ENCODE results near the gene GRM1.
"Not testable (repeated sequence)": the region's sequence is repeated elsewhere in the genome, so short reads cannot be mapped to it uniquely, and the experiment has no call there.

The GRM1 gene

DNA sequence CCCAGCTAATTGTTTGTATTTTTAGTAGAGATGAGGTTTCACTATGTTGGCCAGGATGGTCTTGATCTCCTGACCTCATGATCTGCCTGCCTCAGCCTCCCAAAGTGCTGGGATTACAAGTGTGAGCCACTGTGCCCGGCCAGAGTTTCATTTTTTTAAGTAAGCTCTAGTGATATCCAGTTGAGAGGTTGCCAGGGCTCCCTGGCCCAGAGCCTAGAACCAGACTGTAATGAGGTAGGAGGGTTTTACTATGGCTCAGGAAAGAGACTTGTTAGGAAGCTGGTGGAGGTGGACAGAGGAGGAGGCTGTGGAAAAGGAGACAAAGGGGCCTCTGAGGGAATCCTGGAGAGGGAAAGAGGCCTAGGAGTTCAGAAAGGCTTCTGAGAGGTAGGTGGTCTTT, 242.3 kb downstream of the GRM1 start:
- DNase-seq (ENCODE audit: low read depth) = not testable (repeated sequence)

DNA sequence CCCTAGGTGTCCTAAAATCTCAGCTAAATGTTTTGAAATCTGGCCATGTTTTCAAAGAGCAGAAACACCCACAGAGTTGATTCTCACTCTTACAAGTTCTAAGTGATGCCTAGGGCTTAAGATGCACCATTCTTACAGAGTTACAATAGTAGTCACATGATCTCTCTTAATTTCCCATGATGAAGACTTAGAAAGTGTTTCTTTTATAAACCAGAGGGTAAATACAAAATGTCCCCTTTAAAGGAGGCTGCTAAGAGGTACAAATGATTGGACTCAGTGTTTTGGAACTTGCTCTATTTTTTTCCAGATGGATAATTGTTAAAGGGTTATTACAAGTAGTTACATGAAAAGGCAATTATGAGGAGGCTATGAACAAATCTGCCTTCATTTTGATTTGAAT, 244.6 kb downstream of the GRM1 start:
- no peak for DNase-seq (ENCODE audit: low read depth)

DNA sequence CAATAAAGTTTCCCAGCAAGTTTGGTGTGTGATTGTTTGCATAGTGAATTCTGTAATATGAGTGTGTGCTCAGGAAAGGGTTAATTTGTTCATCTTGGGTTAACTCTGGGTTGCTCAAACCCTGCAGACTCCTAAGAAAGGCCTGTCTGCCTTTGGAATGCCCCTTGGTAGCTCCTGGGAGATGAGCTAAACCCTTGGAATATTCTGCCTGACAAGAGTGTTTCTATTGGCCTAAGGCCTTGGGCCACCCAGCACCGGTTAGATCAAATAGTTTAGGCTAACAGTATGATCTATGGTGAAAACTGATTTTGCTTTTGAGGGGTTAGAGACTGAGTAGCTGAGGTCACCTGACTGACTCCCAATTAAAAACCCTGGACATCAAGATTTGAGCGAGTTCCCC, 248.3 kb downstream of the GRM1 start:
- DNase-seq (ENCODE audit: low read depth) = no peak

DNA sequence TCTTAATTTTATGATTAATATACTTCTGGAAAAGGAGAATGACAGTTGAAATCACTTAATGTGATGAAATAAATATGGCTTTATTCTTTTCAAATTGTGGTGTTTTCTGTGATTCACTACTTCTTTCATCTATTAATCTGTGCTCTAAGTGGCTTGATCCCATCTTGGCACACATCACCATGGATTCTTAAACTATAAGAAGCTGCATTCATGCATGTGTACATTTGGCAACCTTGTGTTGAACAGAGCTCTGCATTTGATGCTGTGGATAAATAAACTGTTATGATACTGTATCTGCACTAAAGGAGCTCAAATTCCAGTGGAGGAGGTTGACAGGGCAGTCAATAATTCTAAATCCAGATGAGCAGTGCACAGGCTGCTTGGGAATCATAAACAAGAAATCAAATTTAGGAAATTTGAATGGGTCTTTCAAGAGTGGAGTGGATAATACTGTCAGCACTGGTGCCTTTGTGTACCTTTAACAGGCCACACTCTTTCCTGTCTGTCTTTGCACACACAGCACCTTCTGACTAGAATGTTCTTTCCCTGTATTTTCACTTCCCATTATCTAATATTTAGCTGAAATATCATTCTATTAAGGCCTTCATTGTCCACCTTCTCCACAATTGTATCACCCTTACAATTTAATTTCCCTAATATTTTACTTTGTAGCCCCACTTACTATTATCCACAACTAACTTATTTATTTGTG, 252.9 kb downstream of the GRM1 start:
- no peak for DNase-seq (ENCODE audit: low read depth)

DNA sequence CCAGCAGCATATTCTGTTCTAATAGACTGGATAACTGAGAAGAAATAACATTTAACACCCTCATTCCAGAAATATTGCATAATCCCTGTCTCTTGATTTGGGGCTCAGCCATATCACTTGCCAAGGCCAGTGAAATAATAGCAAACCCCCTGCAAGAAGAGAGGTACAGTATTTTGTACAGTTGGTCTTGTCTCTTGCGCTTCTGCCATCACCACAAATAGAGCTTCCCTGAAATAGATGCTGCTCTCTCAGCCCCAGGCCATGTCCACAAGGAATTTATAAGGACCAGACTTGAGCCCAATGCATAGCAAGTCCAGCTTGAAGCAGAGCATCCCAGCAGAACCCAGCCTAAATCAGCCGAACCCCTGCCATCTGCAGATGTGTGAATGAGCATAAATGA, 254.0 kb downstream of the GRM1 start:
- no peak for DNase-seq (ENCODE audit: low read depth)

DNA sequence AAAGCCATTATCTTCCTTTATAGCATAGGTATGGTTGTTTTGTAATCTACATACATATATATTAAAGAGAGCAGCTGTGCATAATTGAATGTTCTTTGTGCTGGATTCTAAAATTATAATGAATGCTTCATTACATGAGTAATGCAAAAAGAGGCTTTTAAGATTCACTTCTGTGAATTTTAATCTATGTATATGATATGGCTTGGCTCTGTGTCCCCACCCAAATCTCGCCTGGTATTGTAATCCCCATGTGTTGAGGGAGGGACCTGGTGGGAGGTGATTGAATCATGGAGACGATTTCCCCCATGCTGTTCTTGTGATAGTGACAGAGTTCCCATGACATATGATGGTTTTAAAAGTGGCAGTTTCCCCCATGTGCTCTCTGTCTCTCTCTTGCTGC, 255.4 kb downstream of the GRM1 start:
- DNase-seq (ENCODE audit: low read depth) = no peak

DNA sequence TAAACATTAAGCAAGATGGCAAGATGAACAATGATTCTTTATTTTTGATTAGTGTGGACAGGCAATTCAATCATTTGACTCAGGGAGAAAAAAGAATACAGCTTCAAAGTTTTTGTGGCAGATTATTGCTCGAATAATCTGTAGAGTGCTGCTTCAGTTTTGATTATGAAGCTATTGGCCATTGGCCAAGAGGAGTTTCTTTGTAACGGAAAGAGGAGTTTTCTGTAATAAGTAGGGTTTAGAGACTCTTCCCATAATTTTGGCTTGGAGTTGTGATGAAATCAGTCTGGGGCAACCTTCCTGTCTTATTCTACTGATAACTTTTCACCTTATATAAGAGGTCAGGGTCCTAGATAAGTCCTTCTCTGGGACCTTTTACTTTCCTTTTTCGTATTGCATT, 258.1 kb downstream of the GRM1 start:
- DNase-seq (ENCODE audit: low read depth) = no peak

DNA sequence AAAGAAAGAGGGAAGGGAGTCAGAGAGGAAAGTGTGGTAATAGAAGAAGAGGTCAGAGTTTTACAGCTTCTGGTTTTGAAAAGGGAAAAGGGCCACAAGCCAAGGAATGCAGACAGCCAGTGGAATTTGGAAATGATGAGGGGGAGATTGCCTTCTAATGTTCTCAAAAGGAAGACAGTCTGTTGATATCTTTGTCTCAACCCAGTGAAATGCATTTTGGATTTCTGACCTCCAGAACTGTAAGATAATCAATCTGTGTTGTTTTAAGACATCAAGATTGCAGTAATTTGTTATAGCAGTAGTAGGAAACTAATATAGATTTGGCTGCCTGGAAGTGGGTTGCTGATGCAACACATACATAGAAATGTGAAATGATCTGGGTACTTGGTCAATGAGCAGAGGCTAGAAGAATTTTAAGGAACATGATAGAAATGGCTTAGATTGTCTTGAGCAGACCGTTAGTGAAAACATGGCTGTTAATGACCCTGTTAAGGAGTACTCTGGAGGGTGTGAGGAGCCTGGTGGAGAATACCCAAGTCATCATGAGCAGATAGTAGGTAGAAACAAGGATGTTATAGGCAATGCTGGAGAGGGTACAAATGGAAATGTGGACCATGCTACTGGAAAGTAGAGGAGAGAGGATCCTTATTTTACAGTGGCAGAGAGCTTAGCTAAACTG, 259.0 kb downstream of the GRM1 start:
- DNase-seq (ENCODE audit: low read depth) = no peak

DNA sequence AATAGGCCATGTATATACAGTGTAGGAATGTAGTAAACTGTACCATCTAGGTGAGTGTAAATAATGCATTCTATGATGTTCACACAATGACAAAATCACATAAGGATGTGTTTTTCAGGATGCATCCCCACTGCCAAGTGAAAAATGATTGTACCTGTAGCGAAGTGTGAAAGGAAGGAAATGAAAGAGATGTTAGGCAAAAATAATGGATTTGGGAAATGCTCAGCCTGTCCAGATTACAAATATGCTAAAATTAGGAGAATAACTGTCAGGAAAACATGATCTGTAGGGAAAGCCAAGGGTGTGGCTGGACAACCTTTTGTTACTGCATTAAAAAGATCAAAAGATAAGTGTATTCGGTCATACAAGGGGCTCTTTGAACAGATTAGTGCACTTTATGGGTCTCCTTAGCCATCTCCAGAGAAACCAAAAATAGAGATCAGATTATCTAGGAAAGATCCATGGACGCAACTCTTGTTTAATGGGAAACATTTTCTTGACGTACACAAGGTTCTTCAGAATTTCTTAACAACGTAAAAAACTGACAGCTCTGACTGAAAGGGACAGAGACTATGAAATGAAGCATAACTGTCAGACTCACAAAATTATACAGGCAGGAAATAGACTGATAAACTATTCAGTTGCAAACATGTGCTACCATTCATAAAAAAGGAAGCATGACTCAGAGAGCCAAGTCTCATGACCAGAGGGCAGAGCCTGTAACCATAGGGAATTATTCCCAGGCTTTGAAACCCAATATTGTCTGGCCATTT, 261.1 kb downstream of the GRM1 start:
- no peak for DNase-seq (ENCODE audit: low read depth)

DNA sequence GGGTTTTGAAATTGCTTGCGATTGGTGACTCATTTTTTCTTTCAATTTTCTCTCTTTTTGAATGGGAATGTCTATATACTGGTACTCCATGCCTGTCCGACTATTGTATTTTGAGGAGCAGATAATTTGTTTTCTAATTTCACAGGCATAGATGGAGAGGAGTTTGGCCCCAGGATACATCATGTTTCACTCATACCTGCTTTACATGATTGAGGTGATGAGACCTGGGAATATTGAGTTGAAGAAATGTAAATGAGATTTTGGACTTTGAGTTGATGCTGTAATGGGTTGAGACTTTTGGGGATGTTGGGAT, 261.7 kb downstream of the GRM1 start:
- DNase-seq (ENCODE audit: low read depth) = no peak

DNA sequence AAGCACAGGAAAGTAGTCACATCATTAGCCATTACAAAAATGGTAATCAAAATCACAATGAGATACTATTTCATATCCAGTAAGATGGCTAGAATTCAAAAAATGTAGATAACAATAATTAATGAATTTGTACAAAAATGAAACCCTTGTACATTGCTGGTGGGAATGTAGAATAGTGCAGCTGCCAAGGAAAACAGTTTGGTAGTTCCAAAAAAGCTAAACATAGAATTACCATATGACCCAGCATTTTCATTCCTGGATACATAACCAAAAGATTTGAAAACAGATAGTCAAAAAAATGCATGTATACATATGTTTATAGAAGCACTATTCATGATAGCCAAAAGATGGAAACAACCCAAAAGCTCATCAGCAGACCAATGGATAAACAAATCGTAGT, 263.6 kb downstream of the GRM1 start:
- no peak for DNase-seq (ENCODE audit: low read depth)

DNA sequence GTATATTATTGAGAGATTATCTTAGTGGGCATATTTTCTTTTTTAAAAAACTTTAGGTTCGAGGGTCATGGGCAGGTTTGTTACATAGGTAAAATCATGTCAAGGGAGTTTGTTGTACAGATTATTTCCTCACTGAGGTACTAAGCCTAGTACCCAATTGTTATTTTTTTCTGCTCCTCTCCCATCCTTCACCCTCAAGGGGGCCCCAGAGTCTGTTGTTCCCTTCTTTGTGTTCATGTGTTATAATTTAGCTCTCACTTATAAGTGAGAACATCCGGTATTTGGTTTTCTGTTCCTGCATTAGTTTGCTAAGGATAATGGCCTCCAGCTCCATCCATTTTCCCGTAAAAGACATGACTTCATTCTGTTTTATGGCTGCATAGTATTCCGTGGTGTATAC, 266.8 kb downstream of the GRM1 start:
- DNase-seq (ENCODE audit: low read depth) = no peak

DNA sequence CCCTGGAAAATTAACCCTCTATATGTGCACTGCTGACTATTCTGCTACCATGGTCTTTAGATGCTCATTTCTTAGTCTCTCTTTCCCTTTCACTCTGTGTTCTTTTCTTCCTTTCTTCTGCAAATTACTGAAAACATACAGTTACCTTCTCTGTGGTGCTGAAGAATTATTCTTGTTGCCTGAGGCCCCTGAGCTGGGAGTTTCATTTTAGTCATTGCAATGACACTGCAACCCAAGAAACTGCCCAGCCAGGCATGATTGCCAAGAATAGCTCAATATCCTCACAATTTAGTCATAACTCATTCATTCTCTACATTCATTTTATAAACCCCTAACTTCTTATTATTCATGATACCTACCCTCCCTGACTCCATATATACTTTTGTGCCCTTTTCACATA, 269.0 kb downstream of the GRM1 start:
- no peak for DNase-seq (ENCODE audit: low read depth)

DNA sequence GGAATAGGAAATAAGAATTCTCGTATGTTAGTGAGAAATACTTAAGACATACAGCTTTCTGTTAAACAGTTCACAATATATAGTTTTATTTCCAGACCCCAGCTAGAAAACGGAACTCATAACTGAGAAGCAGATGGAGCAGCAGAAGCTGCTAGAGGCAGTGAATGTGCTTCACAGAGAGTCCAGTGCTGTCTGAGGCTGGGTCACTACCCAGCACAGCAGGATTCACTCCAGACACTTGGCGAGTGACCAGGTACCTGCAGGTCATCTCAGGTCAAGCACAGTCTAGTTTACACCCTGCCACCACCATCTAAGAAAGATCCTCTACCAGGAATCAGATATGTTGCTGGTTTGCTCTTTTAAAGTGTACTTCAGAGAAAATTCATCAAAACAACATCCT, 271.7 kb downstream of the GRM1 start:
- DNase-seq (ENCODE audit: low read depth) = no peak

DNA sequence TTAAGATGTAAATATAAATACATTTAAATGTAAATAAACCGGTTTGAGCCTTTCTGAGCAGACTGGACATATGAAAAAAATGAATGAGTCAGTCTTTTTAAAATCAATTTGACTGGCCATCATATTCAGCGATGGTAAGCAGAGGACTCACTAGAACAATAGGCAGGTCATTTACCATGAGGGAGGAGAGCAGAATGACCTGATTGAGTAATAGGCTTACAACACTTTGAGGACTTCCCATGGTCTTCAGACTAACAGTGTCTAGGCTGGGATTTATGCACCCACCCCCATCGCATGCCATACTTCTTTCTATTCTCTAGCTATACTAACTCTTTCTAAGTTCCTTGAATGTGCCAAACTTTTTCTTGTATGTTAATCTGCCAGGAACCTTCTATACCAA, 272.9 kb downstream of the GRM1 start:
- no peak for DNase-seq (ENCODE audit: low read depth)

DNA sequence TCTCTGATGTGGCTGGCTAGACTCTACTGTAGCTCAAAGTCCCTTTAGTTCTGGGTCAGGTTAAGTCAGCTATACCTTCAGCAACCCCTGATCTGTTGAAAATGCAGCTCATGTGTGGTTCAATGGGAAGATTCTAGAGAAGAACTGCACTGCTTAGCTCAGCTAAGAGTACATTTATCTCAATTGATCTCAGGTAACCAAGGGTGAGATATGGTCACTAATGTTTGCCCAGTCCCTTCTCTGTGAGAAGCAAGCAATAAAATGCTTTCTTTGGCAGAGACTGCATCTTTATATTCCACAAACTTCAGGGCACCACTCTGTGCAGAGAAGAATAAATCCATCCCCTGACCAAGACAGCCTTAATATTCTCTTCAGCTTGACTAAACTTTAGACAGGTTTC, 274.1 kb downstream of the GRM1 start:
- DNase-seq (ENCODE audit: low read depth) = no peak

DNA sequence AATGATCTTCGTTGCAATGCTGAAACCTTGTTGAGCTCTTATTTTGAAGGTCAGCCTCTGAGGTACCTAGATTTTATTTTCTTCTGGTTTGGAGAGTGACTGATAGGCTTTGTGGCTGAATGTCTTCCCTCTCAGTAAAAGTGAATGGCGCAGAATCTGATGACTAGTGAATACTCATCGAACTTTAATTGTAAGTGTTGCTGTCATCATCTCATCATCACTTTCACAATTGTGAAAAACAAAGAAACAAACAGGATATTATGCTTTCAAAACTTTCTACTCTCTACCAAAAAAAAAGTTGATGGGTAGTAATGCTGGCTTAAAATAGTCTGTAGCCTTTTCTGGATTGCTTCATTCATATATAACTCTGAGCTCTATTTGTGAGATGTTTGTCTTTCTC, 275.3 kb downstream of the GRM1 start:
- no peak for DNase-seq (ENCODE audit: low read depth)

DNA sequence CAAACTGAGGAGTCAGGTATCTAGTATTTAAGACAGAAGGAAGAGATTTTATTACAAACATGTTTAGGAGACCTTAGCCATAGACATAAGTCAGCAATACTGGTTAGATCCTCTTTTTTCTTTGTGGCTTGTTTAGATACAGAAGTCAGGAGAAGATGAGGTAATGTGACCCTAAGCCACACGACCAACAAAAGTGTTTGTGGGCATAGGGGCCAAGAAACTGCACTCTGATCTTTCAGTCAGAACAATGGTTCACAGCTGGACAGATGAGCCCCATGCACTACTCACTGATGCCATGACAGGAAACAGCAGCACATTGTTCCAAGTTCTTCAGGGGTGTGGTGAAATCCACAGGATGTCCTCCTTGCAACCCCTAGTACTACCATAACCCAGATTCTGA, 276.2 kb downstream of the GRM1 start:
- no peak for DNase-seq (ENCODE audit: low read depth)

DNA sequence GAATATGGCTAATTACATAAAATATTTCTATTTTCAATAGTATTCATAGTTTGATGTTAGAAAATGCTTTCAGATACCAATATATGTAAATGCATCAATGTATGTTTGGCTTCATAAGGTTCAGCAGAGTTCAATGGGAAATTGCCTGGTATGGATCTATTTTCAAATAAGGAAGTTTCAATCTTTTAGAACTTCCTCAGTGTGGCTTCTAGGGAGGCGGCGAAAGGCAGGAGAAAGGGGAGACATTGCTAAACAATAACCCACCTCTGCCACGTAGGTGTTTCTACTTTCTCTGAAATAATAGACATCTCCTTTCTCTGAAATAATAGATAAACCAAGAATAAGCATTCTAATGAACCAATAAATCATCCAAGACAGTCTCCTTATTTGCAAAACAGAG, 277.1 kb downstream of the GRM1 start:
- no peak for DNase-seq (ENCODE audit: low read depth)

DNA sequence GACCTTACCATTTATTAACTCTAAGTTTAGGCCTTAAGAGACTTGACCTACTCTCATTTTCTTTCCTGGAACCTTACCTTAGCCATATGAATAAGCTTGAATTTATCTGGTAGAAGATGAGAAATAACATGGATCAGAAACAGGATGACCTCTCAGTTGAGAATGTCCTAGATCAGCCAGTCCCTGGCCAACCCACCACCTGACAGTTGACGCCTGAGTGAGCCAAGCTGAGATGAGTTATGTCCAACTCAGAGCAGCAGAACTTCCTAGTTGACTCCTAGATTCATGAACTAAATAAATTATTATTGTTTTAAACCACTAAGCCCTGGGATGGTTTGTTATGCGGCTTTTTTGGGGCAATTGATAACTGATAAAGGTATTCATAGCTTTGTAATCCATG, 281.8 kb downstream of the GRM1 start:
- DNase-seq (ENCODE audit: low read depth) = no peak

DNA sequence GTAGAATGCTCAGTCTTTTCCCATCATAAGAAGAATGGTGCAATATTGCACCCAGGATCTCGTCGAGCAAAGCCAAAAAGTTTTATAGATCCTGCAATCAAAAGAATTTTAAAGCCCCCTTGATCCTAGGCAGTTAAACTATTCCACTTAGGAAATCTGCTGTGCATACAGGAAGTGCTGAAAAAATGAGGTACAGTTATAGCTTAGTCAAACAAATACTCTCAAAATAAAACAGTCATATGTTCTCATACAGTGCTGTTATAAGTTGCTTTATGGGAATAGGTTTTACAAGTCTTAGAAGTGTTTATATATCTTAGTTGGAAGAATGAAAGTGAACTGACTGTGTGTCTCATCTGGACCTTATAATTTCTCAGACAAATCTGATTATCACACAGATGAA, 282.2 kb downstream of the GRM1 start:
- no peak for DNase-seq (ENCODE audit: low read depth)

DNA sequence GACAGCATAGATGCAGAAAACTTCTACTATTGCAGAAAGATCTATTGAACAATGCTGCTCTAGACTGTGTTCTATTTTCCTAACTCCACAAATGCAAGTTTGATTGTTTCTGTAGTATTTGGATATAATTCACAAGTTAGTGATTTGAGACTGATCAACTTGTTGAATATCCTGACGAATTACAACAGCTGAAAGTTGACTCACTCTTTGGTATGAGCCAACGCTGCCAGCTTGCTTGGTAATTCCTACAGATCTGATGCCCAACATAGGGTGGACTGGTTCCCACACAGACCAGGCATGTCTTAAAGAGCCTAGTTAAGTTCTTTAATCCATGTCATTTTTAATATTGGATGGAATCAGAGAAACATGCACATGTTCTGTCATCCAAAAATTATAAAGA, 283.7 kb downstream of the GRM1 start:
- no peak for DNase-seq (ENCODE audit: low read depth)

DNA sequence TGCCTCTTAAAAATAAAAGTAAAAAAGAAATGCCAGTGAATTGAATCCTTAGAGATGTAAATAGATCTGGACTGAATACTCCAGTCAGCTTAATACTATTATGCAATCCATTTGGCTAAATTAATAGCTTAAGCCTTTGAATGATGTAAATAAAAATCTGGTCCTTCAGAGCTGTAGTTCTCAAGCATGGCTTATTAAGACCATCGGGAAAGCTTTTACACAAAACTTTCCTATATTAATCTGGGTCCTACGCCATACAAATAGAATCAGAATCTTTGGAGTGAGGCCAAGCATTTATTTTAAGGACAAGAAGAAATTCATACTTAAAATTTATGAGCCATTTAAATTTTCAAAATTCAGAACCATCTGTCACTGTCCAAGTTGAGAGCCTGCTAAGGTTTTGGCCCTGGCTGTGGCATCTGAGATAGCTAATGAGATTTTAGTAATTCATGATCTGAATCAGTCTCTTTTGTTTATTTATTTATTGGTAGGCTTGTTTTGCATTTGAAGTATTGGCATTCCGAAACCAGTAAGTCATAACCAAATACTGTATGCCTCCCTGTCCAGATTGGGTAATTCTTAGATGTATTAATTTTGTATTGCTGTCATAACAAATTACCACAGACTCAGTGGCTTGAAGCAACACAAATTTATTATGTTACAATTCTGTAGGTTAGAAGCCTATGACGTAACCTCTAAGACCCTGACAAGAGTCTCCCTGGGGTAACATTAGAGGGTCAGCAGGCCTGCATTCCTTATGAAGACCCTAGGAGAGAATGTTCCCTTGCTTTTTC, 286.7 kb downstream of the GRM1 start:
- no peak for DNase-seq (ENCODE audit: low read depth)

All from activated T-cell treated with anti-CD3 and anti-CD28 coated beads for 1 hour (primary cell).